ENCODE measurements around the gene CBFA2T2. TPM values are rescaled to one million over a fixed set of nuclear protein-coding genes. Genes with fewer than 3 reads are reported as not detected.

Gene CBFA2T2
- total and polyA plus RNA-seq, 2 of the 4 experiments (the other 2 are of a cell fraction): 3.8 to 6.2 TPM

- peaks cover 16% of the 10 kb centered on the region for H3K9me1 ChIP-seq (ENCODE audit: insufficient read depth, low read length)
- ChIA-PET CTCF (no interaction called here), POLR2A (ENCODE audit: unreplicated experiment) (no interaction called here)
- dilution Hi-C loops (cut with HindIII; ENCODE audit: low sequenced_read_pairs, unreplicated experiment): no loop called here
- no peak overlapping the region for H2AFZ ChIP-seq (replicated peaks; ENCODE audit: low read length, poor library complexity)
- H4K20me1 ChIP-seq (ENCODE audit: insufficient read depth, low read length): no peaks in the 10 kb centered on the region
- peaks cover 19% of the 10 kb centered on the region; the same call in 1 of the 2 replicates for H3K36me3 ChIP-seq (ENCODE audit: control insufficient read depth, insufficient read depth, low read length)
- H4K5ac ChIP-seq (ENCODE audit: low read depth, low read length): no peak overlapping the region
- peaks cover 11% of the 10 kb centered on the region for H3K4me1 ChIP-seq (ENCODE audit: control insufficient read depth, insufficient read depth, low read length)
- H3K79me1 ChIP-seq (ENCODE audit: low read depth in 1 of 2, low read length in 2 of 2): peaks cover 7 to 23% of the 10 kb centered on the region in 2 experiments; a peak in 3 of 4 replicates
- no peak overlapping the region for H3K4me3 ChIP-seq (ENCODE audit: insufficient read depth, low read depth, low read length)
- H3K56ac ChIP-seq (ENCODE audit: extremely low read depth, insufficient read depth, low read length): no peak overlapping the region
- no peak overlapping the region for H2BK5ac ChIP-seq (ENCODE audit: low read depth, low read length, poor library complexity, severe bottlenecking)
- no peak overlapping the region for H3K9ac ChIP-seq (ENCODE audit: low read depth, low read length)
- H2BK20ac ChIP-seq (ENCODE audit: low read depth, low read length): no peak overlapping the region
- no peak overlapping the region for H4K91ac ChIP-seq (ENCODE audit: insufficient read depth, low read depth, low read length)
- ATAC-seq (ENCODE audit: low read depth) (no peak), DNase-seq (no peak)
- H3K9me3 ChIP-seq (ENCODE audit: control insufficient read depth, insufficient read depth, low read length): no peaks in the 10 kb centered on the region
- 99% methylated on average over 13 of the region's 32 CpGs; no CpG with 5 or more reads in 1 of the 2 experiments for WGBS, 2 experiments (ENCODE audit: extremely low coverage in 2 of 2, insufficient read length in 1 of 2)
- H4K8ac ChIP-seq (ENCODE audit: low read depth in 2 of 2, low read length in 2 of 2): no peak overlapping the region
- H3K18ac ChIP-seq (ENCODE audit: low read depth, low read length): no peak overlapping the region
- TF ChIP-seq NFE2L2 (IDR thresholded peaks at IDR 0.05; ENCODE audit: low read depth, low read length) (no peak), MXI1 (IDR thresholded peaks at IDR 0.05; ENCODE audit: borderline replicate concordance, low read depth, low read length) (no peak), CEBPB (IDR thresholded peaks at IDR 0.05; ENCODE audit: low read depth, low read length) (no peak), BHLHE40 (IDR thresholded peaks at IDR 0.05; ENCODE audit: low read depth, low read length) (no peak), USF2 (IDR thresholded peaks at IDR 0.05; ENCODE audit: low read depth, low read length) (no peak), RAD21 (IDR thresholded peaks at IDR 0.05; ENCODE audit: low read length) (no peak), POLR2A (IDR thresholded peaks at IDR 0.05; ENCODE audit: low read depth, low read length) (no peak), CTCF (conservative IDR thresholded peaks at IDR 0.05; ENCODE audit: low read depth, low read length) (no peak), FOS (IDR thresholded peaks at IDR 0.05; ENCODE audit: low read depth, low read length) (no peak), ELK1 (IDR thresholded peaks at IDR 0.05; ENCODE audit: borderline replicate concordance, low read depth, low read length) (no peak), RFX5 (IDR thresholded peaks at IDR 0.05; ENCODE audit: low read depth, low read length) (no peak), MAZ (IDR thresholded peaks at IDR 0.05; ENCODE audit: borderline replicate concordance, low read depth, low read length) (no peak), MAFK (IDR thresholded peaks at IDR 0.05; ENCODE audit: low read depth, low read length) (no peak), RCOR1 (IDR thresholded peaks at IDR 0.05; ENCODE audit: insufficient replicate concordance, low read length) (no peak), CHD1 (IDR thresholded peaks at IDR 0.05; ENCODE audit: low read depth, low read length) (no peak), SMC3 (IDR thresholded peaks at IDR 0.05; ENCODE audit: low read depth, low read length) (no peak)
- intact Hi-C loops (cut with micrococcal nuclease): loop anchor here (10.0 kb wide), 1 partner anchor 155 kb away; the partner anchor contains the start of gene CHMP4B
- no peak overlapping the region for H3K14ac ChIP-seq (replicated peaks; ENCODE audit: low read depth, low read length)
- H3K4me2 ChIP-seq (ENCODE audit: low read depth, low read length): no peak overlapping the region
- H2AK5ac ChIP-seq (ENCODE audit: low read depth, low read length): no peak overlapping the region
- in situ Hi-C loops (cut with MboI; ENCODE audit: low sequenced_read_pairs): no loop called here
- H2AK9ac ChIP-seq (replicated peaks; ENCODE audit: low read depth, low read length, poor library complexity): no peak overlapping the region
- no peaks in the 10 kb centered on the region for H3K27me3 ChIP-seq (ENCODE audit: control insufficient read depth, insufficient read depth, low read length)
- no peak overlapping the region for H3K4ac ChIP-seq (ENCODE audit: low read depth, low read length)
- H3K23ac ChIP-seq (ENCODE audit: low read depth, low read length): no peak overlapping the region
- no TSS peak for BruUV-seq (replicated peaks)
- H2BK15ac ChIP-seq (ENCODE audit: low read depth, low read length): no peak overlapping the region
- H2BK120ac ChIP-seq (ENCODE audit: low read depth, low read length): no peak overlapping the region
- no peak overlapping the region for H3K27ac ChIP-seq (ENCODE audit: insufficient read depth, low read length)
Measured at GRCh38 chr20:33659341-33660034, 169.6 kb downstream of the CBFA2T2 start.

Data from IMR-90 (cell line).